GM13977 (cell line): ENCODE measurements around the gene TSPAN9.

Source experiments
- DNase-seq: peaks from one replicate; pipeline ENCODE4 v3.0.0; 2012; ENCODE audit warnings: low spot score
- in situ Hi-C: fragments of 300-500 bp; cut with MboI; formaldehyde crosslinking; loops from one replicate; pipeline ENCODE4 v1.12.0; 2022; ENCODE audit warnings: low sequenced_read_pairs, low pct_unique_long_range_greater_than_20kb, mixed read lengths, inconsistent platforms; ENCODE audit not compliant: unreplicated experiment
- TF ChIP-seq, protein P1 (sequence below): IDR thresholded peaks from 2 replicates; pipeline ENCODE4 v1.5.1; 2012; ENCODE audit warnings: mild to moderate bottlenecking, control low read depth; ENCODE audit not compliant: insufficient read depth; ENCODE audit errors: extremely low read depth, missing control alignments

TSPAN9 gene

DNA sequence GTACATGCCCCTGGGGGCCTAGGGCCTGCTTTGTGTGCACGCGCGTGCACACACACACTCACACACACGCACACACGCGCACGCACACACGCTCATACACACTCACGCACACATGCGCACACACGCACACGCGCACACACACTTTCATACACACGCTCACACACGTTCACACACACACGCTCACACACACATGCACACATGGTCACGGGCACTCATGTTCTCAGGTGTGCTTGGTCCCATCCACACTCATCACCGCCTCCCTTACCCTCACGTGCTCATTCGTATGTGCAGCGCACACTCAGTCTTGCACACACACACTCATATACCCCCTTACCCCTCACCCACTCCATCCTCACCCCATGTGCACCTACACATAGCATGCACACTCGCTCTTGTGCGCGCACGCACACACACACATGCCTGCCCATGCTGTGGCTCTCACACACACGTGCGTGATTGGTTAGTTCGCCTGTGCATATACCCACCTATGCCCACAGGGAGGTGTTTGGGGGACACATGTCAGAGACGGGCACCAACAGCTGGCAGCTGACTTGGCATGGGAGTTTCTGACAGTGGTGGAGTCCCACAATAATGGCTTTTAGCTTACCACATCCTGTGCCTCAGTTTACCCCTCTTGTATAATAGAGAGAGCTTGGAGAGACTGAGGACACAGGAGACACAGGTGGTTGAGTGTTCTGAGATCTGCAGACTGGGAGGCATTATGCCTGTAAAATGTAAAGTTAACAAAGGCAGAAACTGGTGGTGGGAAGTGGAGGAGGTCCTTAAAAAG is 28.7 kb downstream of the TSPAN9 start:
- DNase-seq = no peak
- in situ Hi-C loops = no loop called here
- TF ChIP-seq, protein P1, sequence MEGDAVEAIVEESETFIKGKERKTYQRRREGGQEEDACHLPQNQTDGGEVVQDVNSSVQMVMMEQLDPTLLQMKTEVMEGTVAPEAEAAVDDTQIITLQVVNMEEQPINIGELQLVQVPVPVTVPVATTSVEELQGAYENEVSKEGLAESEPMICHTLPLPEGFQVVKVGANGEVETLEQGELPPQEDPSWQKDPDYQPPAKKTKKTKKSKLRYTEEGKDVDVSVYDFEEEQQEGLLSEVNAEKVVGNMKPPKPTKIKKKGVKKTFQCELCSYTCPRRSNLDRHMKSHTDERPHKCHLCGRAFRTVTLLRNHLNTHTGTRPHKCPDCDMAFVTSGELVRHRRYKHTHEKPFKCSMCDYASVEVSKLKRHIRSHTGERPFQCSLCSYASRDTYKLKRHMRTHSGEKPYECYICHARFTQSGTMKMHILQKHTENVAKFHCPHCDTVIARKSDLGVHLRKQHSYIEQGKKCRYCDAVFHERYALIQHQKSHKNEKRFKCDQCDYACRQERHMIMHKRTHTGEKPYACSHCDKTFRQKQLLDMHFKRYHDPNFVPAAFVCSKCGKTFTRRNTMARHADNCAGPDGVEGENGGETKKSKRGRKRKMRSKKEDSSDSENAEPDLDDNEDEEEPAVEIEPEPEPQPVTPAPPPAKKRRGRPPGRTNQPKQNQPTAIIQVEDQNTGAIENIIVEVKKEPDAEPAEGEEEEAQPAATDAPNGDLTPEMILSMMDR = no peak

DNA sequence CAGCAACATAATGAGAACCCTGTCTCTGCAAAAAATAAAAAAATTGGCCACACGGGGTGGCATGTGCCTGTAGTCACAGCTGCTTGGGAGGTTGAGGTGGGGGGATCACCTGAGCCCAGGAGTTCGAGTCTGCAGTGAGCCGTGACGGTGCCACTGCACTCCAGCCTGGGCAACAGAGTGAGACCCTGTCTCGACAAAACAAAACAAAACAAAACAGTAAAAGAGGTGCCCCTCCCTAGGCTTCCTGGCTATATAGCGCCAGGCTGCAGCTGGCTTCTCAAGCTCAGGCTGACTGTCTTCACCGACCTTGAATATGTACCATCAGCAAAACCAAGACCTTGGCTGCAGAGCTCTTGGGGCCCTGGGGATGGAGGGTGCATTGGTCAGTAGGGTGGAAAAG is 29.4 kb downstream of the TSPAN9 start:
- DNase-seq = no peak
- TF ChIP-seq, protein P1 = no peak
- in situ Hi-C loops = no loop called here

DNA sequence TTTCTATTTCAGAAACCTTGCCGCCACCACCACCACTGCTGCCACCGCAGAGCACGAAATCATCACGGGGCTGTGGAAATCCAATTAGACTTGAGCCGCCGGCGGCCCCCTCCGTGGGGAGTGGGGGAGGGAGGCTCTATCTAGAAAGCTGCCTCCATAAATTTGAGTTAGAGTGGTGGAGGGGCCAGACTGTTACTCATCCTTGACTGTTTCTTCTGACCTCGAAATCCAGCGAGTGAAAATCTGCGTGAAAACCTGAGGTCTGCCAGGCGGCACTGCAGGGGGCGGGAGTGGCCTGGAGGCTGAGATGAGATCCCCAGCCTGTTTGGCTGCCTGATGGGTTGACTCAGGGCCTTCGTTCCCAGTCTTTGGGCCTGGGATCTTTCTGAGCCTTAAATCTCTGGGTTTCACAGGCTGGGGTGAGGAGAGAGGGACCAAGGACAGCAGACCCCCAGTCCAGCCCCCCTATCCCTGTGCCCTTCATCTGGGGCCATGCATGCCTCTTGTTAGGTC is 29.9 kb downstream of the TSPAN9 start:
- no peak for DNase-seq
- TF ChIP-seq, protein P1 = no peak
- in situ Hi-C loops = no loop called here

DNA sequence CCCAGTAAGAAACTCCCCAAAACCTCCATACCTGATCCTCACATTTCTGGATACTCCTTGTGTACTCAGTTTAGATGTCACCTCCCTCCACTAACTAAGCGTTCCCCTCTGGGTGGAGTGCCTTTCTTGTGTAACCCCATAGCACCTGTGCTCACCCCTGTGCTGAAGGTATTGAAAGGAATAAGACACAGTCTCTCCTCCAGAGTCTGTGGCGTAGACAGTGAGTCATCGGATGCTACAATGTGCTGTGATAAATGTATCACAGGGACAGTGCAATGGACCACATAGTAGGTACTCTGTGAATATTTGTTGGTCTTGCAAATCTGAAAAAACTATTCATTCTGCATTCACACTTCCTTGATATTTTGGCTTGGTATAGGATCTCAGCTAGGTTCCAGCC is 30.8 kb downstream of the TSPAN9 start:
- in situ Hi-C loops = no loop called here
- DNase-seq = no peak
- TF ChIP-seq, protein P1 = no peak

DNA sequence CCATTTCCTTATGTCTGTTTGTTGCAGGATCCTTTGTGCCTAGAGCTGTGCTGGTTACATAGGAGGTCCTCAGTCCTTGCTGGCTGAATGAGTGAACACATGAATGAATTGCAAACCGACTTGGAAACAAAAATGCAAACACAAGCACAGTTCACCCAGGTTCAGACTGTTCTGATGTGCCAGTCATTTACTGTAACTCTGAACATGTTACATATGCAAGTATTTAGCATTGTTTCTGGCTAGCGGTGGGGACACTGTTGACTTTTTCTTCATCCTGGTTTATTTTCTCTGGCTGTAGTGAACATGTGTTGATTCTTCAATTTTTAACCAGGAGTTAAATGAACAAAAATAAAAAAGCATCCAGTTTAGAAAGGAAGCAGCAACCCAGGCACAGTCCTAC is 33.4 kb downstream of the TSPAN9 start:
- no peak for DNase-seq
- in situ Hi-C loops = no loop called here
- TF ChIP-seq, protein P1 = no peak

DNA sequence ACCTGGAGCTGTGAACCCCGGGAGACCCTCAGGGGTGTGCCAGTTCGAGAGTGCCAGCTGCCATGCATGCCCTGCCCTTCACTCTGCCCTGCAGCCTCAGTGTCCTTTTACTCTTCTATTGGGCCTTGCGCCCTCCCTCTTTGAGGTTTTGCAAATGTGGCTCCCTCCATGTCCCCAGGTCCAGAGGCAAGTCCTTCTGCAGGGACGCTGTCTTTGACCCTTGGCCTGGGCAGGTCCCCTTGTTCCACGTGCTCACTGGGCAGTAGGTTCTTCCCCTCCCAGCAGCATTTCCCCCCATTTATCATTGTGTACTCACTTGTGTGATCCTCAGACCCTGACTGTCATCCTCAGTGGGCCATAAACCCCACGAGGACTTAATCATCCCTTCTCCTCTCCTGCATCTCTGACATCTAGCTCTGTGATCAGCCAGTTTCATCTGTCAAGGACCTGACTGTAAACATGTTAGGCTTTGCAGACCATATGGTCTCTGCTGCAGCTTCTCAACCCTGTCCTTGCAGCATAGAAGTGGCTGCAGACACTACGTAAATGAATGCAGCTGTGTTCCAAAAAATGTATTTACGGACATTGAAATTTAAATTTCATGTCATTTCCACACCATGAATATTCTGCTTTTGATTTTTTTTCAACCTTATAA is 36.6 kb downstream of the TSPAN9 start:
- TF ChIP-seq, protein P1 = no peak
- DNase-seq = no peak
- in situ Hi-C loops = no loop called here
